Urinary bladder (tissue), 4 donors: ENCODE results near the gene TCF23. TPM values are rescaled to one million over a fixed set of nuclear protein-coding genes. Genes with fewer than 3 reads are reported as not detected.
"Not testable (repeated sequence)": the region's sequence is repeated elsewhere in the genome, so short reads cannot be mapped to it uniquely, and the experiment has no call there.

ENCODE experiments used
- DNase-seq: peaks from one replicate; pipeline ENCODE4 v3.0.0-alpha.2; 2015; ENCODE audit errors: extremely low spot score
- H3K27ac ChIP-seq: one replicate; pipeline ENCODE4 v1.5.1; 2013; ENCODE audit warnings: low read depth, mild to moderate bottlenecking, moderate library complexity
- H3K36me3 ChIP-seq: one replicate; pipeline ENCODE4 v1.6.1; 2013; ENCODE audit warnings: mild to moderate bottlenecking, moderate library complexity; ENCODE audit not compliant: insufficient read depth
- H3K4me1 ChIP-seq: one replicate; pipeline ENCODE4 v1.6.1; 2013; ENCODE audit warnings: mild to moderate bottlenecking, moderate library complexity; ENCODE audit not compliant: insufficient read depth
- H3K4me3 ChIP-seq: one replicate; pipeline ENCODE4 v1.5.1; 2013; ENCODE audit warnings: low read depth, low read length
- WGBS: extraction: QIAGEN DNeasy Blood & Tissue Kit; methylation state at CpG from one replicate; pipeline ENCODE4 v1.1.7; 2013; 5-methylcytosine and 5-hydroxymethylcytosine counted together
- polyA plus RNA-seq: library from polyadenylated mRNA; stranded (reverse); fragments of 200-250 nt; gene quantifications from one replicate; pipeline ENCODE4 v1.2.3, GENCODE V29; 2013
- total RNA-seq: library from RNA; depleted of rRNA; stranded (reverse); fragments of >200 nt; gene quantifications from one replicate; pipeline ENCODE4 v1.2.3, GENCODE V29; 2014
- donor health status: healthy with polysubstance abuse.
- donor health status: healthy.

TCF23 gene
- total and polyA plus RNA-seq, 2 donors, result 0.08 to 0.85 TPM

- Histone ChIP-seq H3K4me3 (no peak overlapping the region), H3K4me1 (no peaks in the 10 kb centered on the region), H3K36me3 (no peaks in the 10 kb centered on the region), H3K27ac (no peak overlapping the region)
- 28% methylated on average over 6 of the region's 6 CpGs for WGBS
- DNase-seq, result peak; percentile 48
These were observed 5.7 kb downstream of the TCF23 start for GRCh38 chr2:27154488-27154887.

DNA sequence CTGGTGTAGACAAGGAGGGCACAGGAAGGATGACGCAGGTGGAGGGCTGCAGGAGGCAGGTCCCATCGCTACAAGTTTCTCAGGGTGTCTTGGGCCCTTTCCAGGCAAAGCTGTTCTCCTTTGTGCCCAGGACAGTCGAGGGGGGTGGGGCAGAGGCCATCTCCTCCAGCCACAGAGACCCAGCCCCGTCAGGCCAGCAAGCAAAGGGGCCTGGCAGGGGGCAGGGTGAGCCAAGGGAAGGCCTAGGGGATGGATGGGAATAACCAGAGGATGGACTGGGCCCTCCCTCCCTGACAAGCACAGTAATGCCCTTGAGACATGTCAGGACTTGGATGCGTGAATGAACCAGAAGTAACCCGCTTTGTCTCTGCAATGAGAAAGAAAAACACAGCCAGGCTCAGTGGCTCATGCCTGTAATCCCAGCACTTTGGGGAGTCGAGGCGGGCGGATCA lies 6.3 kb downstream of the TCF23 start:
- no peaks in the 10 kb centered on the region for H3K4me1 ChIP-seq
- H3K27ac ChIP-seq, result no peak overlapping the region
- DNase-seq, result no peak
- 79% methylated on average over 9 of the region's 9 CpGs for WGBS
- no peak overlapping the region for H3K4me3 ChIP-seq
- no peaks in the 10 kb centered on the region for H3K36me3 ChIP-seq

DNA sequence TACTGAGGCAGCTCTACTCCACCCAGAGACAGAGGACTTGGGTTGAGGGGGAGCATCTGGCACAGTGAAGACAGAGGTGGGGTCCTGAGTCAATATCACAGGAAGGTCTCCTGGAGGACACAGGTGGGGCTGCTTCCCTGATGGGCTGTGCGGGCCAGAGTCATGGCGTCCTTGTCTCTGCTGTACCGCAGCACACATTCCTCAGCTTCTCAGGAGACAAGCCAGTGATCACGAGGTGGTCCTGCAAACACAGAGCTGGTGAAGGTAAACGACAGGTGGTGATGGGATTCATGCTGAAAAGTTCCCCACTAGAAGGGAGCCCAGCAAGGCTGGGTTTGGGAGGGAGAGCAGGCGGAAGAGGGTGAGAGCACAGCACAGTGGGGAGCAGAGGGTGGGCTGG lies 9.7 kb downstream of the TCF23 start:
- 78% methylated on average over 6 of the region's 6 CpGs for WGBS
- Histone ChIP-seq H3K27ac (no peak overlapping the region), H3K36me3 (no peaks in the 10 kb centered on the region), H3K4me3 (no peak overlapping the region), H3K4me1 (no peaks in the 10 kb centered on the region)
- no peak for DNase-seq

DNA sequence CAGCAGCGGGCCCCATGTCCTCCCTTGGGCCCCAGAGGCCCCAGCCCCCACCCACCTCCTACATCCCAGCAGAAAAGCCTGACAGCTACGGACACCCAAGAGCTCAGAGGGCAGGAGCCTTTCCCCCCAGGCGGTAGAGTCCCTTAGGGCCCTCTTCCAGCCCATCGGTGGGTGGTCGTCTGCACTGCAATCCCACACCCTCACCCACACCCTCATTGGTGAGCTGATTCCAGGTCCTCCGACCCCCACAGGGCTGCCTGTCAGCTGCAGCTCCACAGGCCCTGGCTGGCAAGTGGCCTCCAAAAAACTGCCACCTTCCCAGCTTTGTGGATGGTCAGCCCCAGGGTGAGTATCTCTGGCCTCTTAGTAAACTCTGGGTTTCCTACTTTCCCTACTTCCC lies 10.5 kb downstream of the TCF23 start:
- Histone ChIP-seq H3K4me3 (no peak overlapping the region), H3K4me1 (no peaks in the 10 kb centered on the region), H3K36me3 (no peaks in the 10 kb centered on the region), H3K27ac (no peak overlapping the region)
- no peak for DNase-seq
- WGBS, result 75% methylated on average over 6 of the region's 6 CpGs

DNA sequence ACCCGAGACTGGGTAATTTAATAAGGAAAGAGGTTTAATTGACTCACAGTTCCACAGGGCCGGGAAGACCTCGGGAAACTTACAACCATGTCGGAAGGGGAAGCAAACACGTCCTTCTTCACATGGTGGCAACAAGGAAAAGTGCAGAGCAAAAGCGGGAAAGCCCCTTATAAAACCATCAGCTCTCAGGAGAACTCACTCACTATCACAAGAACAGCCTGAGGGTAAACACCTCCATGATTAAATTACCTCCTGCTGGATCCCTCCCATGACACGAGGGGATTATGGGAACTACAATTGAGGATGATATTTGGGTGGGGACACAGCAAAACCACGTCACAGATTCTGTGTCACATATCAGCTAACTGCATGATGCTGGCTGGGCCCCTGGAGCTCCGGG lies 11.4 kb downstream of the TCF23 start:
- H3K4me3 ChIP-seq, result no peak overlapping the region
- no peaks in the 10 kb centered on the region for H3K4me1 ChIP-seq
- H3K27ac ChIP-seq, result no peak overlapping the region
- WGBS, result 82% methylated on average over 9 of the region's 9 CpGs
- DNase-seq, result no peak
- no peaks in the 10 kb centered on the region for H3K36me3 ChIP-seq

DNA sequence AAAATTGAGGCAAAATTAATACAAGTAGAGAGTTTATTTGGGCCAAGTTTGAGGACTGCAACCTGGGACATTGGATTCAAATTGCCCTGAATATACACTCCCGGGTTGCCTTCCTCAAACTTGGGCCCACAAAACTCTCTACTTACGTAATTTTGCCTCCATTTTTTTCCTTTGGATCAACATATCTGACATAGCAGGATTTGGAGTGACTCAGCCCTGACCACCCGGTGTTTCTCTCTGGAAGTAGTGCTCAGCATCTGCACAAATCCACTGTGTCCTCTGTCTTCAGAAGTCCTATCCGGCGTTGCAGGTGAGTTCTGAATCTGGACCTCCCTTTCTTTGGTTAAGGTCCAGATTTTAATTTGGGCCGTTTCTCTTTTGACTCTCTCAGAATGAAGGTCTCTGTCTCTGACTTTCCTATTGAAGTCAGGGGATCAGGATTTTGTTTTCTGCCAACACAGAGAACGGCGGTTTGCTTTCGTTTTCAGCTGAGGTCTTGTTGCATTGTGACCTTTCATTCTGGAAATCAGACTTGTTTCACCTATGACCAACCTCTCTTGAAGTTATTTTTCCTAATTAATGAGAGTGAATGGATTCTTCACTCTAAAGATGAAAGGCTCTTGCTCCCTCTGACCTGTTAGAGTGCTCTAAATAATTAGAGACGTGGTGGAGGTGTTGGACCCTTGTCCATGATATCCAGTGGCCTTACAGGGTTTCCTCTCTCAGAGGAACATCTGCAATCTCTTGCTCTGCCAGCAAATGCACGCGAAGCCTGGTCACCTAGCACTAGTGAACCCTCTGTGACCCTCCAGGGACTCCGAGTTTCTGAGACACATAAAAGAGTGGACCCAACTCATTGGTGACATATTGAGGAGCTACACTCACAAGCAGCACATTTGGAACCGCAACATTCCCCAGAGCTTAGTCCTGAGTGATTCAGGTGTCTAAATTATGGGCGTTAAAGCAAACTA lies 13.6 kb downstream of the TCF23 start:
- no peak for DNase-seq
- H3K4me3 ChIP-seq, result no peak overlapping the region
- no peaks in the 10 kb centered on the region for H3K36me3 ChIP-seq
- H3K4me1 ChIP-seq, result no peaks in the 10 kb centered on the region
- WGBS, result 82% methylated on average over 15 of the region's 15 CpGs
- H3K27ac ChIP-seq, result no peak overlapping the region

DNA sequence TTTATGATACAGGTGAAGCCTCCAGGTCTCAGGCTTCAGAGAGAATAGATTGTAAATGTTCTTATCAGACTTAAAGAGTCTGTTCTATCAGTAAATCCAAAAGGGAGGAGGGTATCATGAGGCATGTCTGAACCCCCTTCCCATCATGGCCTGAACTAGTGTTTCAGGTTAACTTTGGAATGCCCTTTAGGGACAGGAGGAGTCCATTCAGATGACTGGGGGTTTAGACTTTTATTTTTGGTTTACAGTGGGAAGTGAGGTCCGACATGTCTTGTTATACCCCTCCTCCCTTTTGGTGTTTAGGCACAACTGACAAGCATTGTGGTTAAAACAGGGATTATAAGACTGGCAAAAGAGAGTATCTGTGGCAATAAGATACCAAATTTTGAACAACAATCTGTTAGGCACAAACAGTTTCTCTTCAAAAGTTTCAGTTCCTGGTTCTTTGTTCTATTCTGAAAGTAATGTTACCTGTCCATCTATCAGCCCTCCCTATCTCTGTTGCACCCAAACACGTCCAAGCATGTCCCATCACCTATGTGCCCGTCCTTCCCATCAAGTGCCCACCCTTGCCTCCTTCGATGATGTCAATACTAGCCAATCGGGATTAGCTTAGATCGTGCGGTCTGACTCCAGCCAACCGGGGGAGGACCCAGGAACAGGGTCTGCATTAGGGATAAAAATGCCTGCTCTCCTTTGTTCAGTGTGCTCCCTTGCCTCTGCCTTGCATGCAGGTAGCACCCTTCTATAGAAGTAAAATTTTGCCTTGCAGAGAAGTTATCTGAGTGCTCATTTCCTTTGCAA lies 16.4 kb downstream of the TCF23 start:
- Histone ChIP-seq H3K36me3 (no peaks in the 10 kb centered on the region), H3K27ac (no peak overlapping the region), H3K4me1 (no peaks in the 10 kb centered on the region), H3K4me3 (no peak overlapping the region)
- 83% methylated on average over 8 of the region's 8 CpGs for WGBS
- DNase-seq, result no peak

GRCh38 chr2:27170581-27171337 lies 22.0 kb downstream of the TCF23 start:
- no peak overlapping the region for H3K4me3 ChIP-seq
- no peak for DNase-seq
- WGBS, result 79% methylated on average over 6 of the region's 6 CpGs
- no peaks in the 10 kb centered on the region for H3K36me3 ChIP-seq
- no peak overlapping the region for H3K27ac ChIP-seq
- no peaks in the 10 kb centered on the region for H3K4me1 ChIP-seq

DNA sequence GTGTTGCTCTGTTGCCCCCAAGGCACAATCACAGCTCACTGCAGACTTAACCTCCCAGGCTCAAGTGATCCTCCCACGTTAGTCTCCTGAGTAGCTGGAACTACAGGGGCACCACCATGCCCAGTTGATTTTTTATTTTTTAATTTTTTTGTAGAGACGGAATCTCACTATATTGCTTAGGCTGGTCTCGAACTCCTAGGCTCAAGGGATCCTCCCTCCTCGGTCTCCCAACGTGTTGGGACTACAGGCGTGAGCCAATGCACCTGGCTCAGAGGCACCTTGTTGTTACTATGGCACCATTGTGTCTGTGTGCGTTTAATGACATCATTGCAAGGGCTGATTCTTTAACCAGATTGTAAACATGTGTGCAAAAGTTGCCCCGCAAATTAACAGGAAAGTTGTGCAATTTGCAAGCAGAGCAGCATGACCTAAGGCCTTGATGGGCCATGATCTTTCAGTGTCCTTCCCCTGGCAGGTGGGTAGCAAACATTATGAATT lies 22.6 kb downstream of the TCF23 start:
- Histone ChIP-seq H3K27ac (no peak overlapping the region), H3K4me3 (no peak overlapping the region), H3K4me1 (no peaks in the 10 kb centered on the region), H3K36me3 (no peaks in the 10 kb centered on the region)
- 73% methylated on average over 8 of the region's 8 CpGs for WGBS
- no peak for DNase-seq

DNA sequence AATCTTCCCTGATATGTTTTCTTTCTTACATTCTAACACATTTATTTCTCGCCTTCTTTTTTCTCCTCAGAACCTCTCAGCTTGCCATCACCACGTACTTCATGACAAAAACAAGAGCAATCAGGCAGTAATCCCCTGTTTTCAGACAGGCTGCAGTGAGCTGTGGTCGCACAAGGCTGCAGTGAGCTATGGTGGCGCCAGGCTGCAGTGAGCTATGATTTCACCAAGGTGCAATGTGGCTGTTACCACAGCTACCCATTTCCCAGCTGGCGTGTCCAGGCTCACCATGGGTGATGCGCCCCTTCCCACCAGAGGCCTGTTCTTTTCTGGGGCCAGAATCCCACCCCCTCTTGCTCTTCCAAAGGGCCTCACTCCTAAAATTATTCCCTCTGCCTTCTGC lies 25.8 kb downstream of the TCF23 start:
- Histone ChIP-seq H3K27ac (no peak overlapping the region), H3K4me1 (no peaks in the 10 kb centered on the region), H3K4me3 (no peak overlapping the region), H3K36me3 (no peaks in the 10 kb centered on the region)
- no peak for DNase-seq
- WGBS, result 65% methylated on average over 6 of the region's 6 CpGs

- DNase-seq, result no peak
- Histone ChIP-seq H3K36me3 (no peaks in the 10 kb centered on the region), H3K27ac (no peak overlapping the region), H3K4me1 (no peaks in the 10 kb centered on the region), H3K4me3 (no peak overlapping the region)
- WGBS, result 74% methylated on average over 8 of the region's 8 CpGs
These were observed 26.5 kb downstream of the TCF23 start for GRCh38 chr2:27175330-27175729.

DNA sequence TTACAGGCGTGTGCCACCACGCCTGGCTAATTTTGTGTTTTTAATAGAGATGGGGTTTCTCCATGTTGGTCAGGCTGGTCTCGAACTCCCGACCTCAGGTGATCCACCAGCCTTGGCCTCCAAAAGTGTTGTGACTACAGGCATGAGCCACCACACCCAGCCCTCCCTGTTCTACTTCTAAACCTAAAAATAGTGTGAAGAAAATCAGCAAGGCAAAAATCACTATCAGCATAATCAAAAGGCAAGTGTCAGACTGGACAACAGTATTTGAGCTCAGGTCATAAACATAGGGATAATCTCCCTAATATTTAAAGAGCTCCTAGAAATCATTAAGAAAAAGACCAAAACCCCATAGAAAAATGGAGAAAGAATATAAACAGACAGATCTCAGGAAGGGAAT lies 27.0 kb downstream of the TCF23 start:
- not testable (repeated sequence) for DNase-seq, H3K4me3 ChIP-seq, H3K36me3 ChIP-seq, H3K27ac ChIP-seq, H3K4me1 ChIP-seq
- WGBS, result 90% methylated on average over 4 of the region's 4 CpGs
